ENCODE measurements around the gene PTPRD. TPM values are rescaled to one million over a fixed set of nuclear protein-coding genes. Genes with fewer than 3 reads are reported as not detected.

The PTPRD gene
- total RNA-seq, 1 experiment from 2014 or later, result 0.02 TPM

DNA sequence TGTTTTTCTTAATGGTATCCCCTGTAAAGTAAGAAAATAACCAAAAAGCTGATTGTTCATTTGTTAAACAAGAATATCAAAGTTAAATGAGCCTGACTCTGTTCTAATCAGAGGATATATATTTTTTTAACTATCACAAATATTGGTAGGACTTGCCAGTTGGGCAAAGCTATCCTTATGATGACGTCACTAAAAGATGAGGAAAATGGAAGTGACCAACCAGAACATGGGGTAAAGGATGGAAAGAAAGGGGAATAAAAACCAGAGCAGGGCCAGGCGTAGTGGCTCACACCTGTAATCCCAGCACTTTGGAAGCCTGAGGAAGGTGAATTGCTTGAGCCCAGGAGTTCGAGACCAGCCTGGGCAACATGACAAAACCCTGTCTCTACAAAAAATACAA is 2001.6 kb downstream of the PTPRD start:
- Histone ChIP-seq H3K9me2 (ENCODE audit: insufficient read depth) (no peaks in the 10 kb centered on the region), H3K27me3 (ENCODE audit: insufficient read depth, low read length) (no peaks in the 10 kb centered on the region), H4K20me1 (ENCODE audit: insufficient read depth) (no peaks in the 10 kb centered on the region), H3K9me3 (ENCODE audit: control insufficient read depth in 1 of 2, insufficient read depth in 1 of 2, low read depth in 1 of 2, low read length in 2 of 2) (peaks cover 4 to 14% of the 10 kb centered on the region in 2 experiments; a peak in 2 of 4 replicates), H3K79me2 (ENCODE audit: insufficient read depth, low read length) (no peaks in the 10 kb centered on the region), H3K27ac (ENCODE audit: low read depth, low read length) (no peak overlapping the region), H3K4me2 (ENCODE audit: low read length) (no peak overlapping the region), H3K36me3 (ENCODE audit: control insufficient read depth in 1 of 2, insufficient read depth in 2 of 2, low read length in 2 of 2) (no peaks in the 10 kb centered on the region), H3K4me3 (replicated peaks in 1 of 2; ENCODE audit: low read depth in 1 of 2, low read length in 2 of 2) (no peak overlapping the region), H3K4me1 (ENCODE audit: control insufficient read depth in 1 of 2, insufficient read depth in 2 of 2, low read length in 2 of 2) (no peaks in the 10 kb centered on the region), H2AFZ (ENCODE audit: low read depth, low read length, poor library complexity, severe bottlenecking) (no peak overlapping the region), H3K9ac (ENCODE audit: low read length) (no peak overlapping the region)
- TF ChIP-seq, protein P1, sequence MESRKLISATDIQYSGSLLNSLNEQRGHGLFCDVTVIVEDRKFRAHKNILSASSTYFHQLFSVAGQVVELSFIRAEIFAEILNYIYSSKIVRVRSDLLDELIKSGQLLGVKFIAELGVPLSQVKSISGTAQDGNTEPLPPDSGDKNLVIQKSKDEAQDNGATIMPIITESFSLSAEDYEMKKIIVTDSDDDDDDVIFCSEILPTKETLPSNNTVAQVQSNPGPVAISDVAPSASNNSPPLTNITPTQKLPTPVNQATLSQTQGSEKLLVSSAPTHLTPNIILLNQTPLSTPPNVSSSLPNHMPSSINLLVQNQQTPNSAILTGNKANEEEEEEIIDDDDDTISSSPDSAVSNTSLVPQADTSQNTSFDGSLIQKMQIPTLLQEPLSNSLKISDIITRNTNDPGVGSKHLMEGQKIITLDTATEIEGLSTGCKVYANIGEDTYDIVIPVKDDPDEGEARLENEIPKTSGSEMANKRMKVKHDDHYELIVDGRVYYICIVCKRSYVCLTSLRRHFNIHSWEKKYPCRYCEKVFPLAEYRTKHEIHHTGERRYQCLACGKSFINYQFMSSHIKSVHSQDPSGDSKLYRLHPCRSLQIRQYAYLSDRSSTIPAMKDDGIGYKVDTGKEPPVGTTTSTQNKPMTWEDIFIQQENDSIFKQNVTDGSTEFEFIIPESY (IDR thresholded peaks at IDR 0.05; ENCODE audit: extremely low read depth, insufficient replicate concordance, low read length), result no peak
- TF ChIP-seq EGR1 (IDR thresholded peaks at IDR 0.05; ENCODE audit: low read depth) (no peak), JUND (IDR thresholded peaks at IDR 0.05) (no peak), POLR2A (IDR thresholded peaks at IDR 0.05; ENCODE audit: borderline replicate concordance, extremely low read depth, insufficient read depth, insufficient read length) (no peak), POLR2AphosphoS5 (IDR thresholded peaks at IDR 0.05; ENCODE audit: low read depth, low read length) (no peak), CBX3 (IDR thresholded peaks at IDR 0.05; ENCODE audit: low read depth) (no peak), SIN3A (IDR thresholded peaks at IDR 0.05; ENCODE audit: low read depth) (no peak), ZFX (IDR thresholded peaks at IDR 0.05) (no peak), SRF (IDR thresholded peaks at IDR 0.05; ENCODE audit: low read depth) (no peak), ZNF274 (IDR thresholded peaks at IDR 0.05; ENCODE audit: low read depth, low read length) (no peak), TCF7L2 (IDR thresholded peaks at IDR 0.05; ENCODE audit: borderline replicate concordance, extremely low read depth, insufficient read depth, insufficient read length) (no peak), FOSL1 (IDR thresholded peaks at IDR 0.05; ENCODE audit: low read depth) (no peak), EZH2phosphoT487 (IDR thresholded peaks at IDR 0.05; ENCODE audit: borderline replicate concordance) (no peak), RAD21 (IDR thresholded peaks at IDR 0.05; ENCODE audit: low read depth) (no peak), CEBPB (IDR thresholded peaks at IDR 0.05; ENCODE audit: low read depth) (no peak), ELF1 (IDR thresholded peaks at IDR 0.05; ENCODE audit: borderline replicate concordance, low read depth) (no peak), SP1 (IDR thresholded peaks at IDR 0.05; ENCODE audit: low read depth) (no peak)
- TF ChIP-seq, protein P2, sequence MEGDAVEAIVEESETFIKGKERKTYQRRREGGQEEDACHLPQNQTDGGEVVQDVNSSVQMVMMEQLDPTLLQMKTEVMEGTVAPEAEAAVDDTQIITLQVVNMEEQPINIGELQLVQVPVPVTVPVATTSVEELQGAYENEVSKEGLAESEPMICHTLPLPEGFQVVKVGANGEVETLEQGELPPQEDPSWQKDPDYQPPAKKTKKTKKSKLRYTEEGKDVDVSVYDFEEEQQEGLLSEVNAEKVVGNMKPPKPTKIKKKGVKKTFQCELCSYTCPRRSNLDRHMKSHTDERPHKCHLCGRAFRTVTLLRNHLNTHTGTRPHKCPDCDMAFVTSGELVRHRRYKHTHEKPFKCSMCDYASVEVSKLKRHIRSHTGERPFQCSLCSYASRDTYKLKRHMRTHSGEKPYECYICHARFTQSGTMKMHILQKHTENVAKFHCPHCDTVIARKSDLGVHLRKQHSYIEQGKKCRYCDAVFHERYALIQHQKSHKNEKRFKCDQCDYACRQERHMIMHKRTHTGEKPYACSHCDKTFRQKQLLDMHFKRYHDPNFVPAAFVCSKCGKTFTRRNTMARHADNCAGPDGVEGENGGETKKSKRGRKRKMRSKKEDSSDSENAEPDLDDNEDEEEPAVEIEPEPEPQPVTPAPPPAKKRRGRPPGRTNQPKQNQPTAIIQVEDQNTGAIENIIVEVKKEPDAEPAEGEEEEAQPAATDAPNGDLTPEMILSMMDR (IDR thresholded peaks at IDR 0.05 in 2 of 3, conservative IDR thresholded peaks at IDR 0.05 in 1 of 3; ENCODE audit: borderline replicate concordance in 1 of 3, insufficient read depth in 1 of 3, low read depth in 2 of 3, low read length in 2 of 3), result no peak
- TF ChIP-seq, protein P3, sequence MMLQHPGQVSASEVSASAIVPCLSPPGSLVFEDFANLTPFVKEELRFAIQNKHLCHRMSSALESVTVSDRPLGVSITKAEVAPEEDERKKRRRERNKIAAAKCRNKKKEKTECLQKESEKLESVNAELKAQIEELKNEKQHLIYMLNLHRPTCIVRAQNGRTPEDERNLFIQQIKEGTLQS (IDR thresholded peaks at IDR 0.05), result no peak
- BruUV-seq (replicated peaks), result no TSS peak
- POLR2A ChIA-PET, result no interaction called here
- intact Hi-C loops (cut with micrococcal nuclease), result no loop called here
- no peak for DNase-seq (ENCODE audit: low read depth, low spot score)
- RAD21 ChIA-PET (ENCODE audit: low non-redundant PET in 1 of 2, low total read pairs in 2 of 2, uncharacterized antibody in 2 of 2, unreplicated experiment in 2 of 2), result no interaction called here
- CTCF ChIA-PET, result no interaction called here
- ATAC-seq, result no peak
